Esophagus muscularis mucosa (tissue), 4 donors: ENCODE data around the gene ABI1. TPM values are rescaled to one million over a fixed set of nuclear protein-coding genes. Genes with fewer than 3 reads are reported as not detected.
"Not testable (repeated sequence)": the region's sequence is repeated elsewhere in the genome, so short reads cannot be mapped to it uniquely, and the experiment has no call there.

Experiments used
- DNase-seq: peaks from one replicate; pipeline ENCODE4 v3.0.0-alpha.2; 2017; ENCODE audit errors: extremely low spot score
- H3K27ac ChIP-seq, 4 donors: fragments of 200-600 bp; sonication (generic); replicated peaks in 1 of 4; 1 replicate in 3 of 4; 2 replicates in 1 of 4; pipeline ENCODE4 v1.5.1; 2016 to 2019; ENCODE audit warnings: mild to moderate bottlenecking in 1 of 4
- H3K27me3 ChIP-seq, 4 donors: fragments of 200-600 bp; sonication (generic); one replicate each; pipeline versions ENCODE4 v1.5.1 to v1.6.0; 2016 to 2019
- H3K36me3 ChIP-seq, 4 donors: fragments of 200-600 bp; sonication (generic); one replicate each; pipeline ENCODE4 v1.5.1; 2016 to 2019
- H3K4me1 ChIP-seq, 4 donors: fragments of 200-600 bp; sonication (generic); one replicate each; pipeline ENCODE4 v1.5.1; 2016 to 2019
- H3K4me3 ChIP-seq, 4 donors: fragments of 200-600 bp; sonication (generic); 1 replicate in 2 of 4; 2 replicates in 2 of 4; pipeline ENCODE4 v1.5.1; 2016 to 2019; ENCODE audit warnings: mild to moderate bottlenecking in 4 of 4, moderate library complexity in 1 of 4
- H3K9me3 ChIP-seq, 4 donors: fragments of 200-600 bp; sonication (generic); 1 replicate in 3 of 4; 2 replicates in 1 of 4; pipeline ENCODE4 v1.5.1; 2016 to 2019
- EP300 ChIP-seq: sonication (generic); formaldehyde crosslinking; IDR thresholded peaks from one replicate; pipeline ENCODE4 v1.6.1; 2017; ENCODE audit warnings: antibody characterized with exemption
- POLR2A ChIP-seq: fragments of 450-650 bp; IDR thresholded peaks from one replicate; pipeline ENCODE4 v1.6.1; 2017; ENCODE audit warnings: antibody characterized with exemption, moderate library complexity, mild to moderate bottlenecking, low read depth
- POLR2AphosphoS5 ChIP-seq, 2 donors: sonication (generic); formaldehyde crosslinking; IDR thresholded peaks; one replicate each; pipeline ENCODE4 v1.6.1; 2017; ENCODE audit warnings: antibody characterized with exemption in 2 of 2
- WGBS: methylation state at CpG from one replicate; pipeline ENCODE4 v1.1.5; 2018; 5-methylcytosine and 5-hydroxymethylcytosine counted together
- intact Hi-C: fragments of 100-400 bp; cut with DNase I; formaldehyde crosslinking; loops from one replicate; pipeline ENCODE4 v1.15.1; 2023
- total RNA-seq, 4 donors: library from RNA; depleted of rRNA; stranded (reverse); fragments of >200 nt; gene quantifications; one replicate each; pipeline versions ENCODE4 v1.1.0 to v1.2.1, GENCODE V29; 2016
- TF ChIP-seq, protein P1 (sequence below), 3 experiments: fragments of 200-600 bp in 2 of 3; fragments of 450-650 bp in 1 of 3; sonication (generic) in 2 of 3; IDR thresholded peaks; one replicate each; pipeline ENCODE4 v1.5.1; 2017 to 2019; ENCODE audit warnings: antibody characterized with exemption in 3 of 3, mild to moderate bottlenecking in 2 of 3, moderate library complexity in 1 of 3

The ABI1 gene
- total RNA-seq, 4 donors from 2014 or later = 37.4 to 57.7 (median 43.5) TPM

DNA sequence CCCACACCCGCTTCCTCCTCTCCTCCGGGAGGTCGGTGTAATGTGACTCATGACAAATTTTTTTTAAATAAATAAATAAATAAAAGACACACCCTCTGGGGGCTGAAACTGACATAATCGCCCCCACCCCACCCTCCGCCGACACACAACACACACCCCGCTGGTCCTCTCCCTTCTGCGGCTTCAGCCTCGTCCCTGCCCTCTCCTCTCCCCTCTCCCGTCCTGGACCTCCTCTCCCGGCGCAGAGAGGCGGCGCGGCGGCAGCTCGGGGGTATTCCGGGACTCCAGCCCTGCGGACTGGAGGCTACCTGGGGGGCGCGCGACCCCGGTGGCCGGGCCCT is 686 bp downstream of the ABI1 start:
- Histone ChIP-seq H3K9me3 (no peaks in the 10 kb centered on the region), H3K4me1 (peaks cover 32 to 49% (median 45%) of the 10 kb centered on the region in 4 donors), H3K27ac (peak overlapping the region; percentile 94 to 98 (median 96)), H3K4me3 (peak overlapping the region; percentile 73 to 100 (median 84)), H3K36me3 (no peaks in the 10 kb centered on the region), H3K27me3 (peaks cover 0 to 8% (median 0%) of the 10 kb centered on the region in 4 donors)
- peak; percentile 92 for DNase-seq
- intact Hi-C loops = loop anchor here (2.0 to 5.0 kb wide), 2 partner anchors 21 to 133 kb away; no protein-coding TSS in a partner anchor
- TF ChIP-seq EP300 (no peak), POLR2AphosphoS5 (IDR thresholded peaks at IDR 0.05) (no peak), POLR2A (no peak)
- TF ChIP-seq, protein P1, sequence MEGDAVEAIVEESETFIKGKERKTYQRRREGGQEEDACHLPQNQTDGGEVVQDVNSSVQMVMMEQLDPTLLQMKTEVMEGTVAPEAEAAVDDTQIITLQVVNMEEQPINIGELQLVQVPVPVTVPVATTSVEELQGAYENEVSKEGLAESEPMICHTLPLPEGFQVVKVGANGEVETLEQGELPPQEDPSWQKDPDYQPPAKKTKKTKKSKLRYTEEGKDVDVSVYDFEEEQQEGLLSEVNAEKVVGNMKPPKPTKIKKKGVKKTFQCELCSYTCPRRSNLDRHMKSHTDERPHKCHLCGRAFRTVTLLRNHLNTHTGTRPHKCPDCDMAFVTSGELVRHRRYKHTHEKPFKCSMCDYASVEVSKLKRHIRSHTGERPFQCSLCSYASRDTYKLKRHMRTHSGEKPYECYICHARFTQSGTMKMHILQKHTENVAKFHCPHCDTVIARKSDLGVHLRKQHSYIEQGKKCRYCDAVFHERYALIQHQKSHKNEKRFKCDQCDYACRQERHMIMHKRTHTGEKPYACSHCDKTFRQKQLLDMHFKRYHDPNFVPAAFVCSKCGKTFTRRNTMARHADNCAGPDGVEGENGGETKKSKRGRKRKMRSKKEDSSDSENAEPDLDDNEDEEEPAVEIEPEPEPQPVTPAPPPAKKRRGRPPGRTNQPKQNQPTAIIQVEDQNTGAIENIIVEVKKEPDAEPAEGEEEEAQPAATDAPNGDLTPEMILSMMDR (IDR thresholded peaks at IDR 0.05) = no peak
- WGBS = under 1% methylated on average over 8 of the region's 24 CpGs

DNA sequence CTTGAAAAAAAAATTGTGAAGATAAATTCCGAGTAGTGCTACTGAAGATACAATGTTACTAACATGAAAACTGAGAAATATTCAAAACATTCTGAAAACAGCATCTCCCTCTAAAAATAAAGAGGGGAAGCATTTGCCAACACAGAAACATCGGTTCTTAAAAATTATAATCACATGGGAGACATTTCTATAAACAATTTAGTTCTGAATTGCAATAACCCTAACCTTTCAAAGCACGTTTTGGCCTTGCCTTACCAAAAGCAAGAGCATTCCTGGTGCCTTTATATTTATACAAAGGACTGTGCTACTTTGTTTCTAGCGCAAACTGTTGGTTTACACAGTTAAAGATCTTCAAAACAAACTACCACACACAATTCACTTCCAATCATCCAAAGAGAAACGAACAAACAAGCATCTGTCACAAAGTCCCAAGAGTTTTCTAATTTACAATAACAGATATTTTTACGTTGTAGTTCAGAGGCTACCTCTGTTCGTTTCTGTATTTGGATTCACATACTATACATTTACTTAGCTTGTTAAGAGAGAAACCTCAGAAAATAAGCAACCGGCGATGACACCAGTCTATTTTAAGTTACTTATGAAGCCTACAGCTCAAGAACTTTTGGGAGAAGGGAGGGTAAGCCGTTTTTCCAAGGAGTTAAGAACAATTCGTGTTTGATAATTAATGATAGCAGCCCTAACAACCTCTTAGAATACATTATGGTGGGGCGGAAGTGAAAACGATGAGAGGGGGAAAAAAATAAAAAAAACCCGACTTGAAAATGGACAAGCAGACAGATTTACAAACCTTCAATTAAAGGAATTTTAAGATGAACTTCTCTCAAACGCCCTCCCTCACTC is 1.3 kb downstream of the ABI1 start:
- TF ChIP-seq POLR2A (no peak), POLR2AphosphoS5 (IDR thresholded peaks at IDR 0.05) (peak in 1 of 2 donors; percentile 44), EP300 (no peak)
- TF ChIP-seq, protein P1 (IDR thresholded peaks at IDR 0.05) = no peak
- H3K9me3 ChIP-seq = no peaks in the 10 kb centered on the region
- H3K27ac ChIP-seq = peak overlapping the region; percentile 94 to 98 (median 96)
- peaks cover 0 to 8% (median 0%) of the 10 kb centered on the region in 4 donors for H3K27me3 ChIP-seq
- H3K36me3 ChIP-seq = no peaks in the 10 kb centered on the region
- 1% methylated on average over 15 of the region's 15 CpGs for WGBS
- peaks cover 38 to 55% (median 51%) of the 10 kb centered on the region in 4 donors for H3K4me1 ChIP-seq
- no peak for DNase-seq
- intact Hi-C loops = loop anchor here (2.0 to 5.0 kb wide), 2 partner anchors 21 to 132 kb away; no protein-coding TSS in a partner anchor
- H3K4me3 ChIP-seq = peak overlapping the region; percentile 73 to 100 (median 84)

DNA sequence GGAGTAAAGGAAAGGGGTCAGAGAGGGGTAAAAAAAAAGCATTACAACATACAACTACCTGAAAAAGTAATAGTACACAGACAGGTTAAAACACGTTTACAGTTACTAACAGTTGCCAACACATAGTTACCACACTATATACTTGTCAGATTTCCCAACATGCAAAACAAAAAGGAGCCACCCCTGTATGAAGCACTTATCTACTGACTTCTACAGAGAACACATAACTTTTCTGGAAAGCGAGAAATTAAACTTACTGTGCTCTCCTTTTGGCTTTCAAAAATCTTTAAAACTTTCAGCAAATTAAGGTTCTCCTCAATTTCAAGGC is 2.1 kb downstream of the ABI1 start:
- peaks cover 0 to 8% (median 0%) of the 10 kb centered on the region in 4 donors for H3K27me3 ChIP-seq
- peaks cover 46 to 63% (median 59%) of the 10 kb centered on the region in 4 donors for H3K4me1 ChIP-seq
- TF ChIP-seq POLR2A (no peak), POLR2AphosphoS5 (IDR thresholded peaks at IDR 0.05) (no peak), EP300 (no peak)
- TF ChIP-seq, protein P1 (IDR thresholded peaks at IDR 0.05) = no peak
- WGBS = 34% methylated on average over 2 of the region's 2 CpGs
- no peaks in the 10 kb centered on the region for H3K9me3 ChIP-seq
- H3K36me3 ChIP-seq = no peaks in the 10 kb centered on the region
- intact Hi-C loops = no loop called here
- H3K4me3 ChIP-seq = peak overlapping the region; percentile 73 to 100 (median 84)
- DNase-seq = no peak
- peak overlapping the region; percentile 94 to 98 (median 96) for H3K27ac ChIP-seq

DNA sequence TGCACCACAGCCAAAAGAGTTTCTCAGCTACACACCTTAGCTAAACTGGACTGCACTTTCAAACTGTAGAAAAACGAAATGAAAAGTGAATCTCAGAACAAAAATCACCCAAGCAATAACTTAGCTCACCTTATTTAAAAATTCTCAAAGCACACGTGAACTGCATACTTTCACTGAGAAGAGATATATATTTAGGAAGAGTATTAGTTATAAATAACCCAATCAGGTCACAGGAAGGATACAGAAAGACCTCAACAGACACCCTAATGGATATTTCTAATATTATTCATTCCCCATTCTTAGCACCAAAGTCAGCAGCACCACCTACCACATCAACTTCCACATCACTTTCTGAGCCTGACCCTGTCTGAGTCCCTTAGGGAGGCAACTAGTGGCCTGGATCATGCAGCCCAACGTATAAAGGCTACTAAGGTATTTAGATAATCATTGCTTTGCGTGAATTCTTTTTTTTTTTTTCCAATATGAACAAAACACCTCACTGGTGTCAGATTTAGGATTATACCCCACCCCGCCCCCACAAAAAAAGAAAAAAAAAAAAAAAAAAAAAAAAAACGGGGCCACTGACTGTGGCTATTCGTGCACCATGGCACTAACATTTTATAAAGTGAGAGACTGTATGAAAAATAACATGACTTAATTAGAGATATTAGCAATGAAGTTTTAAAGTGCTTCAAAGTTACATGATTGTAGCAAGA is 2.6 kb downstream of the ABI1 start:
- peaks cover 47 to 65% (median 61%) of the 10 kb centered on the region in 4 donors for H3K4me1 ChIP-seq
- H3K27ac ChIP-seq = peak overlapping the region in 3 of 4 donors; percentile 94 to 98 (median 98)
- WGBS = 41% methylated on average over 7 of the region's 7 CpGs
- TF ChIP-seq, protein P1 (IDR thresholded peaks at IDR 0.05) = no peak
- TF ChIP-seq POLR2AphosphoS5 (IDR thresholded peaks at IDR 0.05) = no peak
- no peaks in the 10 kb centered on the region for H3K36me3 ChIP-seq
- no peak for DNase-seq
- H3K27me3 ChIP-seq = peaks cover 0 to 3% (median 0%) of the 10 kb centered on the region in 4 donors
- intact Hi-C loops = no loop called here
- peak overlapping the region in 1 of 4 donors; percentile 100 for H3K4me3 ChIP-seq
- H3K9me3 ChIP-seq = no peaks in the 10 kb centered on the region

DNA sequence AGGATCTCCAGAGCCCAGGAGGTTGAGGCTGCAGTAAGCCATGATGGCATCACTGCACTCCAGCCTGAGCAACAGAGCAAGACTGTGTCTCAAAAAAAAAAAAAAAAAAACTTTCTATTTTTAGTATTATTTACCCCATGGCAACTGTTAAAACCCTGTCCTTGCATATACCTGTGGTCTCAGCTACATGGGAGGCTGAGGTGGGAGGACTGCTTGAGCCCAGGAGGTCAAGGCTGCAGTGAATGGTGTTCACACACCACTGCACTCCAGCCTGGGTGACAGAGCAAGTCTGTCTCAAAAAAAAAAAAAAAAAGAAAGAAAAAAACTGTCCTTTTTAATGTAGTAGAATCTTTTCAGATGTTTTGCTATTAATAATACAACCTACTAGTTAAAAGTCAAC is 3.2 kb downstream of the ABI1 start:
- H3K9me3 ChIP-seq, intact Hi-C loops, H3K27me3 ChIP-seq, H3K4me3 ChIP-seq, H3K36me3 ChIP-seq, DNase-seq: not testable (repeated sequence)
- peaks cover 47 to 65% (median 61%) of the 10 kb centered on the region in 4 donors for H3K4me1 ChIP-seq
- H3K27ac ChIP-seq = peak overlapping the region in 1 of 4 donors; percentile 94
